Esophagus squamous epithelium (tissue), 4 donors: Measurements from ENCODE around the gene LRRC56.

Experiments used
- CTCF ChIP-seq, 6 experiments: fragments of 450-650 bp in 4 of 6; fragments of 200-600 bp in 2 of 6; sonication (generic) in 2 of 6; IDR thresholded peaks; one replicate each; pipeline ENCODE4 v1.5.1; 2016 to 2019; ENCODE audit warnings: antibody characterized with exemption in 6 of 6, mild to moderate bottlenecking in 4 of 6, moderate library complexity in 4 of 6
- POLR2A ChIP-seq, 4 donors: fragments of 450-650 bp; IDR thresholded peaks; one replicate each; pipeline ENCODE4 v1.6.1; 2017; ENCODE audit warnings: antibody characterized with exemption in 4 of 4, mild to moderate bottlenecking in 4 of 4, moderate library complexity in 3 of 4

GRCh38 chr11:587546-587945 lies 50.2 kb downstream of the LRRC56 start:
- TF ChIP-seq CTCF (IDR thresholded peaks at IDR 0.05) (no peak), POLR2A (IDR thresholded peaks at IDR 0.05) (no peak)
